Measurements from ENCODE around the gene AFTPH.

Gene AFTPH

DNA sequence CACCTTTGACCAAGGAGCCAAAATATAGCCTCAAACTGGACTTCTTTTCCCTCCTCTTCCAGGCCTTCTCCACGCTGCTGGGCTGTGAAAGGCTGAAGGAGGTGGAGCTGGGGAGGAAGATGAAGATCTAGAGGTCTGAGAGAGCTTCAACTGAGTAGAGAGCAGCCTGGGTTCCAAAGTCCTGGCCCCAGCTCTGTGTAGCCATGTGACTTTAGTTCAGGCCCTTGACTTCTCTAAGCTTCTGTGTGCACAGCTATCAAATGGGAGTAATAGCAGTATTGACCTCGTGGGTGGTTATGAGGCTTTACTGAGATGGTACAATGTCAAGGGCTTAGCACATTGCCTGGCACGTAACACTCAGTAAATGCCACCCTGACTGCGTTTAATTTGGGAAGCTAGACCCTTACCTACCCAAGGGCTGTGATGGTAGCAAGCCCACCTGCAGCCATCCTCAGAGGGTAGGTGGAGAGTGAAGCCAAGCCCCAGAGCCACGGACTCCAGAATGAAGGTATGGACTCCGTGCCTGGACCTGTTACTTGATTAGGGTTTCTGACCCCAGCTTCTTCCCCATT lies 91.2 kb downstream of the AFTPH start:
- no peak for DNase-seq

DNA sequence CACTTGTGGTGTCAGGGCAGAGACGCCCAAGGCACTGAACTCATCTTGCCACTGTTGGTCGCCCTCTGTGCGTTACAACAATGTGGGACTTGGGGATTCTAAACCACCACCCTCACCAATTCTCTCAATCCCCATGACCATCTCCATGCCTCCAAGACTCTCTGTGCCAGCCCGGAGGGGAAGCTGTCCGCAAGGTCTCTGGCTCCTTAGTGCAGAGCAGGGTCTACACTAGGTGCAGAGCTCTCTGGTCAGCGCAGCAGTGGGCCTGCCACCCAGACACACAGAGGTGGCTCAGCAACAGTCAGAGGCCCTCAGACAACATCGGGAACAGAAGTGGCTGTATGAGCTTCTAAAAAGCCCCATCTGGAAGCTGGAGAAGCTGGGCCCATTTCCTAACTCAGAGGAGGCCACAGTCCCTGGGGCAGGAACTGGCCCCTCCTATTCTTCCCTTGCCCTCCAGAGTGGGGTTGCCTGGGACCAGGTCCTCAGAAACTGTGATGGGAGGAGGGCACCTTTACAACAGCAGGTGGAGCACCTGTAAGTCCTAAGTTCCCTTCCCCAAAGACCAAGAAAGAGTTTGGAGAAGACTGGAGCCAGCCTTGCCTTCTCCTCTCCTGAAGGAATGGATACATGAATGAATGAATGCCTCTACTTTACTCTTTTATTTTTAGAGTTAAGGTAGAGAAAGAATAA lies 91.9 kb downstream of the AFTPH start:
- DNase-seq, result no peak

DNA sequence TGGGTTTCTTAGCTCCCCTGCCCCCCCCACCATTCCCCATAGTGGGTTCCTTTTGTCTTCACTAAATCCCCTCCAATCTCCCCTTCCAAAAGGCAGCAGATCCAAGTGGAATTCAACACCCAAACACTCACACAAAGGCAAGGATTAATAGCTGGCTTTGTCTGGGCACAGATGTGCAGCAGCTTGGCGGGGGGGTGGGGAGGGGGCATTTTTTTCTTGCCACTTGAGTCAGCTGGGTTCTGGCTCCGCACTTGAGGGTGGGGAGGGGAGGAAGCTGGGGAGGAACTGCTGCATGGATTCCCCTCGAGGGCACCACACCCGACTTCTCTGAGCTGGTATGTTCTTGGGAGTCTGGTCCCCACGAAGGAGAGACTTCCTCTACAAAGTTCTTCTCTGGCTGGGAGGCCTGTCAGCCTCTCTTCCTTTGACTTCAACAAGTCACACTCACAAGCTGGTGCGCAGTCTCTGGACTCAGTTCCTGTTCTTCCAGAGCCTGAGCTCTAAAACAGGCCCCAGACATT lies 93.6 kb downstream of the AFTPH start:
- no peak for DNase-seq

DNA sequence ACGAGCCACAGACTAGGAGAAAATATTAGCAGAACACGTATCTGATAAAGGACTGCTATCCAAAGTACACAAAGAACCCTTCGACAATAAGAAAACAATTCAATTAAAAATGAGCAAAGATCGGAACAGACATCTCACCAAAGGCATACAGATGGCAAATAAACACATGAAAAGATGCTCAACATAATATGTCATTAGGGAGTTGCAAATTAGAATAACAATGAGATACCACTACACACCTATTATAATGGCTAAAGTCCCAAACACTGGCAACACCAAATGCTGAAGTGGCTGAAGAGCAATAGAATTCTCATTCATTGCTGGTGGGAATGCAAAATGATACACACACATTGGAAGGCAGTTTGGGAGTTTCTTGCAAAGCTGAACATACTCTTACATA lies 96.5 kb downstream of the AFTPH start:
- DNase-seq, result no peak

DNA sequence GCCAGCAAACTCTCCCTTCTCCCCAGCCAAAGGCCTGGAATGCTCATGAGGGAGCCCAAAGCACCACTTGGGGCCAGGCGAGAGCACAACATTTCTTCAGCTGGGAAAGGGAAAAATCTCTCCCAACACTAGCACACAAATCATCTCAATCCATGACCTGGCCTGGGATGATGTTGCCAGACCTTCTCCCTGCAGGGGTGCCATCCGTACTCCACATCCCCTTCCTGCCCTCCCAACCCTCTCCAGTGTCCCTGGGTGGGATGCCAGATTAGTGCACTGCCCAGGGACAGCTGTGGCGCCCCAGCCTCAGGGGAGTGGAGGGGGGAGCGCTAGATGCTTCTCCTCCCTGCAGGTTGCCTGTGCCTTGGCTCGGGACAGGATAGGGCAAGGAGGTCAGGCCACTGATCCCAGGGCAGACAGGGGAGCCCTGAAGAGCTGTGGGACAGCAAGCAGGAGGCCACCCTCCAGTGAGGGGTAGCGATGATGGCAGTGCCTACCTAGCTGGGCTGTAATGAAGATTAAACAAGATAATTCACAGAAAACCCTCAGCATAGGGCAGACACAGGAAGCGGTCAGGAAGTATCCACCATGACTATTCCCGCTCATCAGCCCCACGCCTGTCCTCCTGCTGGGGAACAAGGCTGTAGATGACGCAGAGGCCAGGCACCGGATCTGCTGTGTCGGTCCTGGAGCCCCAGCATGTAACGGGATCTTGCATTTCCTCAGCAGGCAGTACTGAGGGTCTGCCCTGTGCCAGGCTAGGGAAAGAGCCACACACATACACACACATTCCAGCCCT lies 98.5 kb downstream of the AFTPH start:
- DNase-seq, result no peak

DNA sequence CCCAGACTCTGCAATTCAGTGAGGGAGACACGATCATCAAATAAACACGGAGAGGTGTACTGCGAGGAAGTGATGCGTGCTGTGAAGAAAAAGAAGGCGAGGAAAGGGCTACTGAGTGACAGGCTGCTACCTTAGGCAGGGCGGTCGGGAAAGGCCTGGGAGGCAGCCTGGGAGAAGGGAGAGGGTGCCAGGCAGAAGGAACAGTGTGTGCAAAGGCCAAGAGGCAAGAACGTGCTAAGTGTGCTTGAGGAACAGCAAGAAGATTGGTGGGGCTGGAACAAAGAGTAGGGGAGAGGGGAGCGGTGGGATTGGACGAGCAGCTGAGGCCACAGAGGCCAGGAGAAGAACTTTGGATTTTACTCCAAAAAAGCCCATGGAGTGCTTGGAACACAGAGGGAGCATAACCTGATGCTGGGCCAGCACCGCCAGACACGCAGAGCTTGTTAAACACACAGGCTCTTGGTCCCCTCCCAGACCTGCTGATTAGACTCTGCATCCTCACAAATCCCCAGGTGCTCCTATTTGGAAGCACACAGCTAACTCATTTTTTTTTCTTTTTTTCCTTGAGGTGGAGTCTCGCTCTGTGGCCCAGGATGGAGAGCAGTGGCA lies 99.2 kb downstream of the AFTPH start:
- no peak for DNase-seq

DNA sequence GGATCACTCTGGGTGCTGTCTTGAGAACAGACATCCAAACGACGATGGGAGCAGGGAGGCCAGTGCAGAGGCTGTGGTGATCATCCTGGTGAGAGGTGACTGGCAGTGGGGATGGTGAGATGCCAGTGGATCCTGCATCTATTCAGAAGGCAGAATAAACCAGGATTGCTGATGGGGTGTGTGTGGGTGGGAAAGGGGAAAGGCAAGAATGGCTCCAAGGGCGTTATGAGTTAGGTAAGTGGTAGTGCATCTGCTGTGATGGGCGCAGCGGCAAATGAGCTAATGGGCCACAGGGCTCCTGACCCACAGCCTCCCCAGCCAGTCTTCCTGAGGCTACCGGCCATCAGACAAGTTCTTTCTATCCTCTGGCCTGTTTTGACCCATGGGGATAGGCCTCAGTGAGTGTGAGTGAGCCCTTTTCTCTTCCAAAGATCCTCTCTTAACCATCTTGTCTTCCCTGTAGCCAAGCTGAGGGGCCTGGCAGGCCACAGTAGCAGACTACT lies 100.0 kb downstream of the AFTPH start:
- no peak for DNase-seq

DNA sequence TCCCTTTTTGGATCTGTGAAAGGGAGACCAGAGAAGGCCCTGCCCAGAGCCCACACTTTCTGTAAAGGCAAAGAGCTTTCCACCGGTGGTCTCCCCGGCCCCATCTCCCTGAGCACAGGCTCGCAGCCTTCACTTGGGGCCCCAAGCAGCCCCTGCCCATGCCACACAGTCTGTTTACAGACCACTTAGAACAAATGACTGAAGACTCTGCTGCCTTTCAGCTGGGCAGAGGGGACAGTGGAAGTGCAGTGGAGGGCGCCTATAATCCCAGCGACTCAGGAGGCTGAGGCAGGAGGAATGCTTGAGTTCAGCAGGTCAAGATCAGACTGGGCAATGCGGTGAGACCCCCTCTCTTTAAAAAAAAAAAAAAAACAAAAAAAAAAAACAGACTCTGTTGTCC lies 100.7 kb downstream of the AFTPH start:
- DNase-seq, result no peak

DNA sequence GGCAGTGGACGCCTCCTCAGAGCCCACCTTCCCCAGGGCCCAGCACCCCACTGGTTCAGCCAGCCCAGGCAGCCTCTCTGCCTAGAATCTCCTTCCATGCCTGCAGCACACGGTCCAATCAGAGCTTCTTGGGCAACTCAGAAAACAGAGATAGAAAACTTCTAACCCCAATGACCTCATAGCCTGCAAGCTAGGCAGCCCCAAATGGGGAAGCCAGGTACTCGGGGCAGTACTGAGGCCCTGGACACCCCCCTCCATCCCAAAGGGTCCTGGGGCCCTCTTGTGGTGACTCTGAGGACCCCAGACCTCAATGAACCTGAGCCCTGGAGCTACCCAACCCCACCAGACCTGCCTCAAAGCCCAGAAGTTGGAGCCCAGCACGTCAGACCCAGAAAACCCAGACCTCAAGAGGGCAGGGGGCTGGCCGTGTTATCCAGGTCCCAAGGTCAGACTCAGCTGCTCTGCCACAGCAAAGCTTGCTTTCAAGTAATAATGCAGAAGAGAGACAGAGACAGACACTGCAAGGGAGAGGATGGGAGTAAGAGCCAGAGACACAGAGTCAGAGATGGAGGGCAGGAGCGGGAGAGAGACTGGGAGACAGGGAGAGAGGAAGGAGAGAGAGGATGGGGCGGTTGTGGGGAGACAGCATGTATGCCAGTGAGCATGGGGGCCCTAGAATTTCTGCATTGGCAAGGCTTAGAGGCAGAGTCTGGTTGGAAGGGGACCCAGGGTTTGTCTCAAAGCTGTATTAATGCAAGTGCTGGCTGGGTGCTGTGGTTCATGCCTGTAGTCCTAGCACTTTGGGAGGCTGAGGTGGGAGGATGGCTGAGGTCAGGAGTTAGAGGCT lies 101.4 kb downstream of the AFTPH start:
- DNase-seq, result no peak

DNA sequence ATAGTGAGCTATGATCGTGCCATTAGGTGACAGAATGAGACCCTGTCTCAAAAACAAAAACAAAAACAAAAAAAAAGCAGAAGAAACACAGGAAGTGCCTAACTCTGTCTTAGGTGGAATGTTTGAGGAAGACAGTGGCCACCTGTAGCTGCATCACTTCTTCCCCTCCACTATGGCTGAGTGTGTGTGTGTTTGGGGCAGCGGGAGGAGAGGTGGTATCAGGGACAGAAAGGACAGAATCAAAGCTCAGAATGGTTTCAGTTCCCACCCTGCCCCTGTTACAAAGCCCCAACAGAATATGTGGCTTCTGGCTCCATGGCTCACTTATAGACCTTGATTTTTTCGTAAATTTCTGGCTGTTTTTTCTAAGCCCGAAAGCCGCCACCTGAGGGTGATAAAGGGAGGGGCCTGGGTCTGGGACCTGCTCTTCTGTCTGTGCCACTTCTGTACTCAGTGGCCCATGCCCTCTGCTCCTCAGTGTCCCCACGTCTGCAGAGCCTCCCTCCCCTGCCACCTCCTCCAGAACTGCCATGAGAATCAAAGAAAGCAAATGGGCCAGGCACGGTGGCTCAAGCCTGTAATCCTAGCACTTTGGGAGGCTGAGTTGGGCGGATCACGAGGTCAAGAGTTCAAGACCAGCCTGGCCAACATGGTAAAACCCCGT lies 102.2 kb downstream of the AFTPH start:
- no peak for DNase-seq

DNA sequence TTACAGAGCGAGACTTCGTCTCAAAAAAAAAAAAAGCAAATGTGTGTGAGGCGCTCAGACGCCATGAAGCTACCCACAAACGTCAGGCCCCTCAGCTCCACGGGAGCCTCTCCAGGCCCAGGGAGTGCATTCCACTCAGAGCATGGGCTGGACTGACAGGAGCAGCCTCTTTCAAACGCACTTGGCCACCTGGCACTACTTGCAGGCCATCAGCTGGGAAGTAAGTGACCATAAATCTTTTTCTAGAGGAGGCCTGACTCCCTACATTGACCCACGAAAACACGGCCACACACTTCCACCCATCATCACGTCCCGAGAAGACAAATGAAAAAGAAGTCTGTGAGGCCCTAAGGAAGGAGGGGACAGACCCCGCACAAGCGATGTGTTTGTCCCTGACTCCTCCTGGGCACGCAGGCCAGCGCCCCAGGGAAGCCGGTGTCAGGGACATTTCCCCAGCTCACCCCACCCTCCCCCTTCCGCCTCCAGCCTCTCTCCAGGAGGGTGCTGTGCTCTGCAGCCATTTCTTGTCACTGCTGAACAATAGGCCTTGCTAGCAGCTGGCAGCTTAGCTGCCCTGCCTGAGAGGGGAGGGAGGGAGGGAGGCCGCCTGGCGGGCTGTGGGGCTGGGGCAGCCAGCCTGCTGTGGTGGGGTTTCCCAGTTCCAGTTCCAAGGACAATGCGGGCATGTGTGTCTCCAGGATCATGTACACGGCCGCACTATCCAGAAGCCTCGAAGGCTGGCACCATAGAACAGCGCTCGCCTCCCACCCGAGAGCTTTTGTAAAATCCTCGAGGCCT lies 103.0 kb downstream of the AFTPH start:
- DNase-seq, result no peak

DNA sequence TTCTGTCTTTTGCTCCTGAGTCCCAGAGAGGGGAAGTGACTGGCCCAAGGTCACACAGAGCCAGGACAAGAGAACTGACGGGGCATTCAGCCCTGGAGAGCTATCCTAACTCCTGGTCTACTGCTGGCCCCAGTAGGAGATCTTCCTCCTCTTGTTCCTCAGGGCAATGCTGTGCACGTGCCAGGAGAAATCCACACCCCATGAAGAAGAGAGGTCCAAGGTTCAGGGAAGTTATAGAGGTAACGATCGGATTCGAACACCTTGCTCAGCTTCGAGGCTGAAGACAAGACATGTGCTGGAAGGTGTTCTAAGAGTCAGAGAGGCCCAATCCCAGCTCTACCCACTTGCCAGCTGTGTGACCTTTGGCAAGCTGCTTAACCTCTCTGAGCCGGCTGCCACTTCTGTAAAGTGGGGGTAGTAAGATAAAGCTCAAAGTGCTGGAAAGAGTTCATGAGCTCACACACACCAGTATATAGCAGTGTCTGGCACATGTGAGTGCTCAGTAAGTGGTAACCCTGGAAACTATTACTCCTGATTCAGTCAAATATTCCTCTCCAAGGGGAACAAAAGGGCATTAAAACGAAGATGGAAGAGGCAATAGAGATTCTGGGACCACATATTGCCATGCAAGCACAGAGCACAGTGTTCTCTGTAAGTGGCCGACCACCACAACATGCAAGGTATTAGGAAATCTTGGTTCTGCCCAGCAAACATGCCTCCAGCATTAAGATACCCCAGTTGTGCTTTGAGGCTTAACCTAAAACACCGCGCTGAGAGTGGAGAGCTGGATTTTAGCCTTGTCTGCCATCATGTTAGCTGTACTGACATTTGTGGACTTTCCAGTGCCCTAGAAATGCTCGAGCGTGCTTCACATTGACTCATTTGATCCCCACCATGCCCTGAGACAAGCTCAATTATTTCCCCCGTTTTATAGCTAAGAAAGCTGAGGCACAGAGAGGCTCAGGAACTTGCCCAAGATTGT lies 104.0 kb downstream of the AFTPH start:
- no peak for DNase-seq

DNA sequence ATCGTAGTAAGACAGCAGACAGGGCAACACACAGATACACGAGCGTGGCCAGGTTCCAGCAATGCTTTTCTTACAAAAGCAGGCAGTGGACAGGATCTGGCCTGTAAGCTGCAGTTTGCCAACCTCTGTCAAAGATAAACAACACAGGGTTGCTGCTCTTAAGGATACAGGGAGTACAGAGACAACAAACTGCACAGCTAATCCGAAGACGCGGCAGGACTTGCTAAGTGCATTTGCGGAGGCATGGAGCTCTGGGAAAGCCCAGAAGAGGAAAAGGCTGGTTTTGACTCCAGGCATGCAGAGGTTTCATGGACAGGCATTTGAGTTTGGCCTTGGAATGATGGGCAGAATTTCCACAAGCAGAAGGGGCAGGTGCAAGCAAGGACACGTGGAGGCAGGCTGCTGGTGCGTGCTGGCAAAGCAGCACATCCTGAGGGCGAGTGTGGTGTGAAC lies 105.2 kb downstream of the AFTPH start:
- no peak for DNase-seq

DNA sequence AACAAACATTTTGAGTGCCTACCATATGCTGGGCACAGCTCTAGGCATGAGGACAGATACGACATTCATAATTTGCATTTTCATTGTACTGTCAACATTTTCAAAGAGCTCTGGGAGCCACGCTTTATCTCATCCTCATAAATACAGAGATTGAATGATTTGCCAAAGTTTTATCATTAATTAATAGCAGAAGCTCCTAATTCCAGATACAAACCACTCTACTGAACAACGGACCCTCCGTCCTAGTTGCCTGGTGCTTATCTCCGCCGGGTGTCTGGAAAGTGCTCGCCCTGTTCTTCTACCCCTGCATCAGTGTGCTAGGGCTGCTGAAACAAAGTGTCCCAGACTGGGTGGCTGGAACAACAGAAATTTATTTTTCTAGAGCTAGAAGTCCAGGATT lies 105.7 kb downstream of the AFTPH start:
- no peak for DNase-seq

DNA sequence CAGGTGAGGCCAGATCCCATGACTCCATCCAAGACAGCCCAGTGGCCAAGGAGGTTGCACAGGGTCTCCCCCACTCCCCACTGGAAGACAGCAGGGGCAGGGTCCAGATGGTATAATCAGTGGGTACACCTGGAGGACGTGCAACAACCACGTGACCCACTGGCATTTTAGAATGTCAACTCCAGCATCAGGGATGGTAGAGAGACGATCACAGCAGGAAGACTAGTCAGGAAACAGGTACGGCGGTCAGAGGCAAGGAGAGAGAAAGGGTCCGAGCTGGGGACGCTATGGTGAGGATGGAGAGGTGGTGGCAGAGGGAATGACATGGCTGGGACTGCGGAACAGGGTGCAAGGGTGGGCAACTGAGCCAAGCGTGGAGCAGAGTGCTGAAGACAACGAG lies 106.6 kb downstream of the AFTPH start:
- no peak for DNase-seq

DNA sequence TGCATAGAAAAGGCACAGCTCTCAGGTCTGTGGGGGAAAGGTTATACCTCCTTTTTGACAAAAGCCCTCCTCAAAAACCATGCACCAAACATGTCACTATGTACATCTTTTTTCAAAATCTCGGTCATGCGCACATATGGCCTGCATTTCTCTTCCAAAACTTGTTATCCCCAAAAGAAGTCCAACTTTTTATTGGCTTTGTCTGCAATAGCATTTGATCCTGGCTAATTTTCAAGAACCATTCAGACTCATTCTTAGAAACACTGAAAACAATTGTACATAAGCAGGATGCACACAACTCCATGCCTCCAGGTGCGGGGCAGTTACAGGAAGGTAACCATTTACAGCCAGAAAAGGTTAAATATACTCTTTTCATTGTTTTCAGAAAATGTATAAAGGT lies 107.6 kb downstream of the AFTPH start:
- DNase-seq, result no peak

DNA sequence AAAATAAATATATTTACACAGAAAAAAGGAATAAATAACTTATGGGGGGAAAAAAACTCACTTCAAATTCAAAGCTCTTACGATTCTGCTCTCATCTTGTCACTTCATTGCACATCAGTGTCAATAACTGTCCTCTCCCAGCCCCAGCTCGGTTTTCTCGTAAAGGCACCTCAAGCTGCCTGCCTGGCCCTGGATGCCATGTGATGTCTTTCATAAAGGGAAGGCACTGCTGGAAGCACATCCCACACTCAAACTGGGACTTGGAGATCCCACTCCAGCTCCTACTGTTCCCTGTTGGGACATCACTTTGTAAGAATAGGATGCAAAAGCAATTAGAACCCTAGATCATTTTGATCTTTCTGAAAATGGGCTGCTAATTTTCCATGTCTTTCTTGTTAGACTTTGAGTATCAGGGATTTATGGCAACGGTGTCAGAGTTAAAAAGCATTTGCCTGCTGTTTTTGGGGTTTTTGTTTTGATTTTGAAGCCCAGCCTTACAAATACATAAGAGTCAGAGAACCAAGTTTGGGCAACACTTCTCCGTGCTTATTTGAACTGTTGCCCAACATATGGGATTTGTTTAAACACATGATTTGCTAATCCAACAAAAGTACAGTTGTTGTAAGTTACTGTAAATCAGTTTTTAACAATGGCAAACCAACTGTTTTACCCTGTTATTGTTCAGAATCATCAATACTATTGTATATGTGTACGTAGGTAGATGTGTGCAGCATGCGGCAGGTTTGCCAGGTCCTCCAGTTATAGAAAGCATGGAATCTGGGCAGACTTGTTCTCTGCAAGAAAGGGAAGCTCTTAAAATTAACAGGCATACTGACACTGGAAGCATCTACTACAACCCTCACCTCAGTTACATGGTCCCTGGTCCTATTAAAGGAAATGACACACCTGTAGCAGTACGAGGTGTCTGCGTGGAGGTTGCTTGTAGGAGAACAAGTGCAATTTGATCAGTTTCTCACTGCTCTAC lies 109.0 kb downstream of the AFTPH start:
- no peak for DNase-seq
